Loucy (cell line): ENCODE measurements around the gene BST2.

Source experiments
- EZH2phosphoT487 ChIP-seq: fragments of 200-600 bp; IDR thresholded peaks from 2 replicates; pipeline ENCODE4 v1.6.1; 2018; ENCODE audit warnings: antibody characterized with exemption, mild to moderate bottlenecking, moderate library complexity, borderline replicate concordance
- TF ChIP-seq, protein P1 (sequence below): fragments of 200-600 bp; sonication (generic); conservative IDR thresholded peaks from 2 replicates; pipeline ENCODE4 v1.5.1; 2014; ENCODE audit warnings: mild to moderate bottlenecking, antibody characterized with exemption, low read length

DNA sequence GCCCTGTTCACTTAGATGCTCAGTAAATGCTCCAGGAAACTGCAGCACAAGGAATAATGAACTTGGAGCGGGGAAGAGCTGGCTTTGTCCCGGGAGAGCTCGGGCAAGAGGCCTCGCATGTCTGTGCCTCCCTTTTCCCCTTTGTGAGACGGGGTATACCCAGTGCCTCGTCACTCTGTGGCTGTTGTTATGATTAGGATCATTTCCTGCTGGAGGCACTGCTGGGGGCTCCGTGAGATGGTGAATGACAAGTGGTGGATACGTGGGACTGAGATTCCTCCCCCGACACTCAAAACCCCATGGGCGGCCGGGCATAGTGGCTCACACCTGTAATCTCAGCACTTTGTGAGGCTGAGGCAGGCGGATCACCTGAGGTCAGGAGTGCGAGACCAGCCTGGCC is 27.2 kb downstream of the BST2 start:
- TF ChIP-seq, protein P1, sequence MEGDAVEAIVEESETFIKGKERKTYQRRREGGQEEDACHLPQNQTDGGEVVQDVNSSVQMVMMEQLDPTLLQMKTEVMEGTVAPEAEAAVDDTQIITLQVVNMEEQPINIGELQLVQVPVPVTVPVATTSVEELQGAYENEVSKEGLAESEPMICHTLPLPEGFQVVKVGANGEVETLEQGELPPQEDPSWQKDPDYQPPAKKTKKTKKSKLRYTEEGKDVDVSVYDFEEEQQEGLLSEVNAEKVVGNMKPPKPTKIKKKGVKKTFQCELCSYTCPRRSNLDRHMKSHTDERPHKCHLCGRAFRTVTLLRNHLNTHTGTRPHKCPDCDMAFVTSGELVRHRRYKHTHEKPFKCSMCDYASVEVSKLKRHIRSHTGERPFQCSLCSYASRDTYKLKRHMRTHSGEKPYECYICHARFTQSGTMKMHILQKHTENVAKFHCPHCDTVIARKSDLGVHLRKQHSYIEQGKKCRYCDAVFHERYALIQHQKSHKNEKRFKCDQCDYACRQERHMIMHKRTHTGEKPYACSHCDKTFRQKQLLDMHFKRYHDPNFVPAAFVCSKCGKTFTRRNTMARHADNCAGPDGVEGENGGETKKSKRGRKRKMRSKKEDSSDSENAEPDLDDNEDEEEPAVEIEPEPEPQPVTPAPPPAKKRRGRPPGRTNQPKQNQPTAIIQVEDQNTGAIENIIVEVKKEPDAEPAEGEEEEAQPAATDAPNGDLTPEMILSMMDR, result no peak
- TF ChIP-seq EZH2phosphoT487, result no peak
